ENCODE measurements around the gene GRIN2A.

DNA sequence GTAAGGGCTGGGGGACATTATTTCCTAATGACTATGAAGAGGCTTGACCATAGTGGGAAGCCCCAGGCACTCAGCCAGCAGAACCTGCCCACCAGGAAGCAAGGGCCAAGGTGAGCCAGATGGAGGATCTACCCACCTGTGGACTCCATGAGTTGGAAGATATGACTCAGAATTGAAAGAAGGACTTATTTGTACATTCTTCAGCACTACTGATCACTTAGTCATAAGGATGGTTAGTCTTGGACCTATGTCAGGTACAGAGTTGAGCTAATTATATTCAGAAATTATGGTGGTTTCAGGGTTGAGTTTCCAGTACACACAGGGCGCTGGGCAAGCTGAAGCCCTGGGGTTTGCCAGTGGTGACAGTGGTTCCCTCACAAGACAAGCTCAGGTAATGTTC, 24.0 kb upstream of the GRIN2A start:
- TF ChIP-seq, protein P1, sequence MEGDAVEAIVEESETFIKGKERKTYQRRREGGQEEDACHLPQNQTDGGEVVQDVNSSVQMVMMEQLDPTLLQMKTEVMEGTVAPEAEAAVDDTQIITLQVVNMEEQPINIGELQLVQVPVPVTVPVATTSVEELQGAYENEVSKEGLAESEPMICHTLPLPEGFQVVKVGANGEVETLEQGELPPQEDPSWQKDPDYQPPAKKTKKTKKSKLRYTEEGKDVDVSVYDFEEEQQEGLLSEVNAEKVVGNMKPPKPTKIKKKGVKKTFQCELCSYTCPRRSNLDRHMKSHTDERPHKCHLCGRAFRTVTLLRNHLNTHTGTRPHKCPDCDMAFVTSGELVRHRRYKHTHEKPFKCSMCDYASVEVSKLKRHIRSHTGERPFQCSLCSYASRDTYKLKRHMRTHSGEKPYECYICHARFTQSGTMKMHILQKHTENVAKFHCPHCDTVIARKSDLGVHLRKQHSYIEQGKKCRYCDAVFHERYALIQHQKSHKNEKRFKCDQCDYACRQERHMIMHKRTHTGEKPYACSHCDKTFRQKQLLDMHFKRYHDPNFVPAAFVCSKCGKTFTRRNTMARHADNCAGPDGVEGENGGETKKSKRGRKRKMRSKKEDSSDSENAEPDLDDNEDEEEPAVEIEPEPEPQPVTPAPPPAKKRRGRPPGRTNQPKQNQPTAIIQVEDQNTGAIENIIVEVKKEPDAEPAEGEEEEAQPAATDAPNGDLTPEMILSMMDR (IDR thresholded peaks at IDR 0.05) = no peak
- no peak for TF ChIP-seq POLR2A (IDR thresholded peaks at IDR 0.05)

Data from body of pancreas (tissue), 4 donors.